MM.1S (cell line): ENCODE measurements around the gene COLQ.

ENCODE experiments used
- EZH2 ChIP-seq: fragments of 300-600 bp; sonication (generic); optimal IDR thresholded peaks from 2 replicates; pipeline ENCODE3; 2017; ENCODE audit warnings: low read depth, mild to moderate bottlenecking, antibody characterized with exemption, low read length, mixed read lengths
- TF ChIP-seq, protein P1 (sequence below): fragments of 300-600 bp; sonication (generic); IDR thresholded peaks from 2 replicates; pipeline ENCODE4 v1.5.1; 2016; ENCODE audit warnings: antibody characterized with exemption, low read length, mixed read lengths

DNA sequence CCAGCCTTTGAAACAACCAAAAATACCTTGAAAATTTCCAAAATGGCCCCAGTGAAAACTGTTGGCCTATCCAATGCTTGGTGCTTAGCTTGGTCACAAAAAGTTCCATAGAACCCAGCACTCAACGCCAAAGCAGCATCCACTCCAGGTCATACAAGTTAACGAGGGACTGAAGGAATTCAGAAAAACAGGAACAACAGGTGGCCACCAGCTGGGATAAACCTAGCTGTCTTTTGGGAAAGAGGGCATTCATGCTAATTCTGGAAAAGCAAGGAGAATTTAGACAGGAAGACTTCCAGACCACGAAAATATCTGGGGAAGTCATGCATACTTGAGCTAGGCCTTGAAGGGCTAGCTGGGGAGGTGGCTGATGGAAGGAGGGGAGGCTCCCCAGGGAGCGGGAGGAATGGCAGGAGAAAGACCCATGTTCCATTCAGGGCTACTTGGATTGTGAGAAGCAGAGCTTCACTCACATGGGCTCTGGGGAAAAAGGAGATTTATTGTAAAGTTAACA is 28.6 kb downstream of the COLQ start:
- TF ChIP-seq, protein P1, sequence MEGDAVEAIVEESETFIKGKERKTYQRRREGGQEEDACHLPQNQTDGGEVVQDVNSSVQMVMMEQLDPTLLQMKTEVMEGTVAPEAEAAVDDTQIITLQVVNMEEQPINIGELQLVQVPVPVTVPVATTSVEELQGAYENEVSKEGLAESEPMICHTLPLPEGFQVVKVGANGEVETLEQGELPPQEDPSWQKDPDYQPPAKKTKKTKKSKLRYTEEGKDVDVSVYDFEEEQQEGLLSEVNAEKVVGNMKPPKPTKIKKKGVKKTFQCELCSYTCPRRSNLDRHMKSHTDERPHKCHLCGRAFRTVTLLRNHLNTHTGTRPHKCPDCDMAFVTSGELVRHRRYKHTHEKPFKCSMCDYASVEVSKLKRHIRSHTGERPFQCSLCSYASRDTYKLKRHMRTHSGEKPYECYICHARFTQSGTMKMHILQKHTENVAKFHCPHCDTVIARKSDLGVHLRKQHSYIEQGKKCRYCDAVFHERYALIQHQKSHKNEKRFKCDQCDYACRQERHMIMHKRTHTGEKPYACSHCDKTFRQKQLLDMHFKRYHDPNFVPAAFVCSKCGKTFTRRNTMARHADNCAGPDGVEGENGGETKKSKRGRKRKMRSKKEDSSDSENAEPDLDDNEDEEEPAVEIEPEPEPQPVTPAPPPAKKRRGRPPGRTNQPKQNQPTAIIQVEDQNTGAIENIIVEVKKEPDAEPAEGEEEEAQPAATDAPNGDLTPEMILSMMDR = no peak
- TF ChIP-seq EZH2 = no peak
